Stimulated activated naive B cell treated with anti-CD40 and anti-IgM and Interleukin-4, amounts not matched to agents 10 μg/mL and 1 μg/mL and 100 μg/mL, for 72 hours (primary cell): ENCODE results near the gene PLD6.

Experiments used
- ATAC-seq, 2 donors: fragments of 150-1000 bp; cut with Tn5 transposase; replicated peaks; 2 replicates each; pipeline ENCODE4 v1.10.0; 2021; ENCODE audit warnings: moderate library complexity in 1 of 2
- DNase-seq: peaks from one replicate; pipeline ENCODE4 v3.0.0; 2021
- H3K27ac Mint-ChIP-seq: one replicate; pipeline ENCODE4 v1.8.0; 2022; ENCODE audit warnings: mild to moderate bottlenecking, mixed read lengths
- H3K27me3 Mint-ChIP-seq, 2 donors: one replicate each; pipeline ENCODE4 v1.8.0; 2022; ENCODE audit warnings: mixed read lengths in 2 of 2
- H3K36me3 Mint-ChIP-seq, 2 donors: one replicate each; pipeline ENCODE4 v1.8.0; 2022; ENCODE audit warnings: mixed read lengths in 2 of 2, mild to moderate bottlenecking in 1 of 2
- H3K4me1 Mint-ChIP-seq, 2 donors: one replicate each; pipeline ENCODE4 v1.8.0; 2022; ENCODE audit warnings: mixed read lengths in 2 of 2, mild to moderate bottlenecking in 1 of 2
- H3K4me3 Mint-ChIP-seq, 2 donors: one replicate each; pipeline ENCODE4 v1.8.0; 2022; ENCODE audit warnings: mild to moderate bottlenecking in 2 of 2, mixed read lengths in 2 of 2, moderate library complexity in 1 of 2
- H3K9me3 Mint-ChIP-seq, 2 donors: one replicate each; pipeline ENCODE4 v1.8.0; 2022; ENCODE audit warnings: mixed read lengths in 2 of 2, mild to moderate bottlenecking in 1 of 2

Gene PLD6

DNA sequence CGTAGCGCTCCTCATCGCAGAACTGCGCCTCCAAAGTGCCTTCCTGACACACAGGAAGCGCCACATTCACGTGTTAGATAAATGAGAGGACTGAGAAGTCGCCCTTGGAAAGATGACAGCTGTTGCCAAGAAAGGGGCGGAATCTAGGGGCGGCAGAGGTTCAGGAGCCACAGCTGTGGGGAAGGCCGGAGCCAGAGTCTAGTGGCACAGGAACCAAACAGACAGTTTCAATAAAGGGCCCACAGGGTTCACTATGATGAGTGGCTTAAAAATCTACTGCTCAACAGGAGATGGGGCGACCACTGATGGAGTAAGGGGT lies 26.1 kb upstream of the PLD6 start:
- ATAC-seq, result no peak
- no peak for DNase-seq
- Mint-ChIP-seq H3K4me1 (peaks cover 20 to 24% of the 10 kb centered on the region in 2 donors), H3K27ac (peak overlapping the region; percentile 54), H3K27me3 (no peaks in the 10 kb centered on the region), H3K9me3 (no peaks in the 10 kb centered on the region), H3K36me3 (peaks cover 34 to 46% of the 10 kb centered on the region in 2 donors), H3K4me3 (no peak overlapping the region)

- Mint-ChIP-seq H3K4me3 (no peak overlapping the region), H3K27me3 (no peaks in the 10 kb centered on the region), H3K9me3 (no peaks in the 10 kb centered on the region), H3K4me1 (peaks cover 20 to 24% of the 10 kb centered on the region in 2 donors), H3K27ac (peak overlapping the region; percentile 54), H3K36me3 (peaks cover 39 to 44% of the 10 kb centered on the region in 2 donors)
- DNase-seq (no peak), ATAC-seq (no peak)
Measured at GRCh38 chr17:17231621-17232302, 25.6 kb upstream of the PLD6 start.

DNA sequence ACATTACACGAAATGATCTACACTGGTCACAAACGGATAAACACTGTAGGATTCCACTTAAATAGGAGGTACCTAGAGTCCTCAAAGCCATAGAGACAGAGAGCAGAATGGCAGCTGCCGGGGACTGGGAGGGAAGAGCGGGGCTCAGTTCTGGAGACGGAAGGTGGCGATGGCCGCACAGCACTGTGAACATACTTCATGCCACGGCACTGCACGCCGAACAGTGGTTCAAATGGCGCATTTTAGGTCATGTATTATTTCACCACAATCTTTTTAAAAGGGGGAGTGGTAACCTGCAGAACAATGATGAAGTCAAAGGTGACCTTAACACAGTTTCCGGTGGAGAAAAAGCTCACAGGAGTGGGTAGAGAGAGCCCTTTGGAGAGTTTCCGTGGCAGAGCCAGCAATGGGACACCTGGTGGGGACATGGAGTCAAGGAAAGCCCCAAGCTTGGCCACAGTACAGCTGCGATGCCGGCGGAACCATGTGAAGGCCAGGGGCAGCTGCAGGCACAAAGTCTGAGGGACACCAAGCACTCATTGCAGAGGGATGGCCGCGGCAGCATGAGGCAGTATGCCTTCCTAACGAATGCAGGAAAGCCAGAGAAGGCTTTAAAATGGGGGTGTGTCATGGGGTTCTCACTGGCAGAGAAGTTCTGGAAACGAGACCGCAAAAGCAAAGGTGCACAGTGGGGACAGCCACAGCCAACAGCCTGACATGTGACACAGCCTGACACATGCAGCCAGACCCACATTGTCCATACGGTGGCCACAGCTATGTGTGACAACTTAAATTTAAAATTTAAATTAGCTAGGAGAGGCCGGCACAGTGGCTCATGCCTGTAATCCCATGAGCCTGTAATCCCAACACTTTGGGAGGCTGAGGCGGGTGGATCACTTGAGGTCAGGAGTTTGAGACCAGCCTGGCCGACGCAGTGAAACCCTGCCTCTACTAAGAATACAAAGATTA lies 23.6 kb upstream of the PLD6 start:
- Mint-ChIP-seq H3K36me3 (peaks cover 53 to 56% of the 10 kb centered on the region in 2 donors), H3K9me3 (no peaks in the 10 kb centered on the region), H3K27me3 (no peaks in the 10 kb centered on the region), H3K27ac (peak overlapping the region; percentile 57), H3K4me1 (peaks cover 8 to 9% of the 10 kb centered on the region in 2 donors), H3K4me3 (no peak overlapping the region)
- ATAC-seq, result no peak
- DNase-seq, result no peak

GRCh38 chr17:17228521-17229279 lies 22.6 kb upstream of the PLD6 start:
- DNase-seq (no peak), ATAC-seq (no peak)
- H3K27ac Mint-ChIP-seq, result peak overlapping the region; percentile 37
- H3K9me3 Mint-ChIP-seq, result no peaks in the 10 kb centered on the region
- H3K4me1 Mint-ChIP-seq, result peaks cover 8 to 9% of the 10 kb centered on the region in 2 donors
- no peaks in the 10 kb centered on the region for H3K27me3 Mint-ChIP-seq
- peaks cover 59 to 61% of the 10 kb centered on the region in 2 donors for H3K36me3 Mint-ChIP-seq
- no peak overlapping the region for H3K4me3 Mint-ChIP-seq

GRCh38 chr17:17227608-17228520 lies 21.7 kb upstream of the PLD6 start:
- no peaks in the 10 kb centered on the region for H3K9me3 Mint-ChIP-seq
- no peak overlapping the region for H3K4me3 Mint-ChIP-seq
- peaks cover 66 to 68% of the 10 kb centered on the region in 2 donors for H3K36me3 Mint-ChIP-seq
- ATAC-seq (no peak), DNase-seq (no peak)
- peaks cover 8 to 9% of the 10 kb centered on the region in 2 donors for H3K4me1 Mint-ChIP-seq
- H3K27ac Mint-ChIP-seq, result no peak overlapping the region
- H3K27me3 Mint-ChIP-seq, result no peaks in the 10 kb centered on the region

- Mint-ChIP-seq H3K9me3 (no peaks in the 10 kb centered on the region), H3K27ac (no peak overlapping the region), H3K36me3 (peaks cover 60 to 65% of the 10 kb centered on the region in 2 donors), H3K4me1 (peaks cover 0 to 6% of the 10 kb centered on the region in 2 donors), H3K27me3 (no peaks in the 10 kb centered on the region), H3K4me3 (no peak overlapping the region)
- ATAC-seq (no peak), DNase-seq (no peak)
Measured at GRCh38 chr17:17226451-17227265, 20.5 kb upstream of the PLD6 start.

DNA sequence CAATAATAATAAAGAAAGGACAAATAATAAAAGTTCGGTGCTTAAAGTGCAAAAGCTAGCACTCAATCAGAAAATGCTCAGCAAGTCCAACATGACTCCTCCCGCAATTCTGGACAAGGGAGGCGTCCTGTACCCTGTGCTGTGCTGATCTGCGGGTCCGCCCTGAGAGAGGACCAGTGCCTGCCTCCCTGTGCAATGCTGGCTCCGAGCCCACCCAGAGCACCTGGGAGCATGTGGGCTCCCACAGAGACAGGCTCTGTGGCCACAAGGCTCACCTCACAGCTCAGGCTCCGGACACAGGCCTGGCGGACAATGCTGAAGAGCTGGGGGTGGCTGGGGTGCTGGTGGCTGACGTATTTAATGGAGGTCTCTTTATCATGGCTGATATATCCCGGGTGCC lies 19.8 kb upstream of the PLD6 start:
- ATAC-seq (no peak), DNase-seq (no peak)
- Mint-ChIP-seq H3K9me3 (no peaks in the 10 kb centered on the region), H3K4me1 (peaks cover 0 to 5% of the 10 kb centered on the region in 2 donors), H3K27me3 (no peaks in the 10 kb centered on the region), H3K4me3 (no peak overlapping the region), H3K36me3 (peaks cover 62 to 68% of the 10 kb centered on the region in 2 donors), H3K27ac (no peak overlapping the region)

DNA sequence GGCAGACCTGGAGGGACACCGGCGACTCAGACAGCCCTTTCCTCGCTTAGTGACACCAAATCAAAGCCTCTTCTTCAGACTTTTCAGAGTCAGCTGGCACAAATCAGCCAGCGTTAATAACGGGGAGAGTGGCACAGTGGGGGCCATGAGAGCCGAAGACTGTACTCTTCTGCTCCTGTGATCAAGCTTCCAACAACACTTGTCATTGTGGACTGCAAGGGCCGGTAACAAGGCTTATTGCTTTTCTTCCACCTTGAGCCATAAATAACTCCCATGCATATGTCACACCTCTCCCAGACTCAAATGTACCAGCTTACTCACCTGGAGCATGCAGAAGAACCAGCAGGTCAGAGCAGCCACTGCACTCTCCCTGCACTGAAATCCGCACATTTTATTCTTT lies 18.0 kb upstream of the PLD6 start:
- Mint-ChIP-seq H3K27me3 (no peaks in the 10 kb centered on the region), H3K36me3 (peaks cover 67 to 68% of the 10 kb centered on the region in 2 donors), H3K9me3 (no peaks in the 10 kb centered on the region), H3K4me3 (no peak overlapping the region), H3K27ac (no peak overlapping the region), H3K4me1 (peaks cover 0 to 4% of the 10 kb centered on the region in 2 donors)
- DNase-seq (no peak), ATAC-seq (no peak)

DNA sequence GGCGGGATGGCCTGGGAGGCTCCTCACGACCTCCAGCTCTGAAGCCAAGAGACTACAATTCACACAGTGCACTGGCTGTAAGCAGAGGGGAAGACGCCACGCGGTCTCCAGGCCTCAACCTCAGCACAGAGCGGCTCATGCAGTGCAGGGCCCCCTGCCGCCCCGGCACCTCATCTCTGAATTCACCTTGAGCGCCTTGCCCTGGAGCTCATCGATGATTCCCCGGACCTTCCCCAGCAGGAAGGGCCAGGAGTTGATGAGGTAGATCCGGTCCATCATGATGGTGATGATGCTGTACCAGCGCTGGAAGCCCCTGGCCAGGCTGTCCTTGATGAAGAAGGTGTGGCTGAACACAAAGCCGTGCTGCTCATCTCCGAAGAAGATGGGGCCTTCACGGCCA lies 17.6 kb upstream of the PLD6 start:
- Mint-ChIP-seq H3K9me3 (no peaks in the 10 kb centered on the region), H3K27me3 (no peaks in the 10 kb centered on the region), H3K27ac (no peak overlapping the region), H3K4me1 (peaks cover 0 to 2% of the 10 kb centered on the region in 2 donors), H3K4me3 (no peak overlapping the region), H3K36me3 (peaks cover 66 to 68% of the 10 kb centered on the region in 2 donors)
- no peak for DNase-seq
- ATAC-seq, result no peak

DNA sequence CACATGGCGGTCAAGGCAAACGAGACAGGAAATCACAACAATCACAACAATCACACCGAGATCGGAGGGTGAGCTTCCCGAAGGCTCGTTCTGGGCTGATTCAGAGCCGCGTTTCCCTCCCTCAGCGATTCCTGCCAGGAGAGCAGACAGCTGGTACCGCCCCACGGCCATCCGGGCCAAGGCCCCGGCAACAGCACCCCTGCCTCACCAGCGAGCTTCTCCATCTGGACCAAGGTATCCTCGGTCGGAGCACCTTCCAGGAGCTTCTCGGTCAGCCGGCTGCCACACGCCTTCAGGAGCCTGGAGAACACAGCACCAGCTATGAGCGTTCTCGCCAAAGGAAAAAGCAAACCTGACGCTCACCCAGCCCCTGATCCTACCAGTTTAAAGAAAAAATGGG lies 15.2 kb upstream of the PLD6 start:
- Mint-ChIP-seq H3K27me3 (no peaks in the 10 kb centered on the region), H3K4me3 (no peak overlapping the region), H3K4me1 (peaks cover 0 to 2% of the 10 kb centered on the region in 2 donors), H3K27ac (no peak overlapping the region), H3K9me3 (no peaks in the 10 kb centered on the region), H3K36me3 (peaks cover 67 to 76% of the 10 kb centered on the region in 2 donors)
- ATAC-seq, result no peak
- DNase-seq, result no peak

GRCh38 chr17:17220529-17220928 lies 14.4 kb upstream of the PLD6 start:
- no peaks in the 10 kb centered on the region for H3K27me3 Mint-ChIP-seq
- H3K9me3 Mint-ChIP-seq, result no peaks in the 10 kb centered on the region
- H3K4me1 Mint-ChIP-seq, result peaks cover 0 to under 1% of the 10 kb centered on the region in 2 donors
- ATAC-seq (no peak), DNase-seq (no peak)
- peaks cover 67 to 75% of the 10 kb centered on the region in 2 donors for H3K36me3 Mint-ChIP-seq
- H3K27ac Mint-ChIP-seq, result no peak overlapping the region
- no peak overlapping the region for H3K4me3 Mint-ChIP-seq

DNA sequence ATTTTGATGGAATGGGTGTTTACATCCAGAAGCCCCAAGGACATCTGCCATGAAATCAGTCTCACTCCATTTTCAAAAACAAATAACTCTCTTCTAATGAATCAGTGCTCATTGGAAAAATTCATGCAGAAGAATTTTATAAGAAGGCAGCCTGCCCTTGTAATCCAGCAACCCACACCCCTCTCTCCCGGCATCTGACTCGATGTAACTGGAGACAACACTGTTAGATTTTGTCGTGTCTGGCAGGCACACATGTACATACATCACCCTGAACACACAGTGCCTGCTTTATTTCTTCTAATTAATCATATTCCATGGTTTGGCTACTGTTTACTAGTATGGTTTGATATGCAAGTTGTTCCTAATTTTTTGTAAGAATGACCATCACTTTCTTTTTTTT lies 11.9 kb upstream of the PLD6 start:
- Mint-ChIP-seq H3K9me3 (no peaks in the 10 kb centered on the region), H3K4me1 (no peaks in the 10 kb centered on the region), H3K4me3 (no peak overlapping the region), H3K27ac (no peak overlapping the region), H3K36me3 (peaks cover 56 to 69% of the 10 kb centered on the region in 2 donors), H3K27me3 (no peaks in the 10 kb centered on the region)
- ATAC-seq (no peak), DNase-seq (no peak)

DNA sequence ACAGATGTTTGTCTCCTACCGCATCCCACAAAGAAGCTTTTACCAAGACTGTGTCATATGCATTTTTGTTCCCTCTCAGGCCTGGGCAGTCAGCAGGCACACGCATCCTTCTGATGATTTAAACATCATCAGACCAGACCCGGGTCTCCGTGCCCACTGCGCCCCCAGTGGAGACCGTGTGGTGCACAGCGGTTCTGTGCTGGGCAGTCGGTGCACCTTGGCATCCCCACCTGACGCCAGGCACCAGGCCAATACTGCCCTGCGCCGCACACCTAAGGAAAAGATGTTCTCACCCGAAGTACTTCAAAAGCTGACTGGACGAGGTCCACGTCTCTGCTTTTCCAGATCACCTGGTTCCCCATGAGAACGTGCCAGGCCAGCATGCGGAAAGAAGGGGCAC lies 10.6 kb upstream of the PLD6 start:
- Mint-ChIP-seq H3K4me3 (no peak overlapping the region), H3K4me1 (no peaks in the 10 kb centered on the region), H3K27me3 (no peaks in the 10 kb centered on the region), H3K36me3 (peaks cover 54 to 68% of the 10 kb centered on the region in 2 donors), H3K27ac (no peak overlapping the region), H3K9me3 (no peaks in the 10 kb centered on the region)
- ATAC-seq (no peak), DNase-seq (no peak)
